HUDEP-2 (cell line): Measurements from ENCODE around the gene POLR1A.
A peak's percentile ranks its signal among the peaks of the same experiment; 100 is the strongest.

Experiments used
- DNase-seq, 76 experiments: peaks; one replicate each; lab custom pipeline; 2025; ENCODE audit not compliant: unreplicated experiment in 76 of 76; lab: John Stamatoyannopoulos, UW

The POLR1A gene

GRCh38 chr2:86039178-86039962 is 66.3 kb downstream of the POLR1A start:
- DNase-seq: peak in 1 of 76 experiments; percentile 8

DNA sequence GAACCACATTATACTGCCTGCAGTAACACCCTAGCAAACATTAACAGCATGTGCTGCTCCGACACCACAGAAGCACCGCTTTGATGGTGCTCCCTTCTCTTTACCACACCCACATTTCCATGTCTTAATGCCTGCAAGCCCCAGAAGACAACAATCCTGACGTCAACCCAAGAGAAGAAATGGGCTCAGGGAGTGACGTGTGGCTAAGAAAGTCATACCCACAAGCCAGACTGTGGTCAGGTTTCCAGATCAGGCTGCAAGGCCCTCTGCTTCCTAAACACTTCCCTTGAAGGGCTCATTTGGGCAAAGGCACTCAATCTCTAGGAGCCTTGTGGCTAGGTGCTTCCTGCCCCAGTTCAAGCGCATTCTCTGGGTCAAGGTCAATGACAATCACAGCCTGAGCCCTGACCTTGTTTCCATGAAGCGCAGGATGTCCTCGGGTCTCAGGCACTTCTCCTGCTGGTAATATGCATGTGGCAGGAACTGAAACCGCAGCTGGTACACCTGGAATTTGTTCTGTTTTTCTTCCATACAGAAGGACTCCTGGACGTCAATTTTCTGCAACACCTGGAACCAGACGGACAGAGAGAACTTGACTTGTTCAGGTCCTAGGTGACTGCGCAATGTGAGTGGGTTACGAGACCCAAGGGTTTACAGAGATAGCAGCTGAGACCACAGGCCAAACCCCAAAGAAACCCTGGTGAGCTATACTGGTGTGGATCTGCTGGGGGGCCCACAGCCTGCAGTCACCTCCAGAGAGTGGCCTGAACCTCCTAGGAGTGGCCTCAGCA is 67.2 kb downstream of the POLR1A start:
- DNase-seq: peak in 1 of 76 experiments; percentile 2

- DNase-seq: no peak
These were observed 67.9 kb downstream of the POLR1A start for GRCh38 chr2:86037795-86038192.

GRCh38 chr2:86037141-86037794 is 68.4 kb downstream of the POLR1A start:
- peak in 7 of 76 experiments; percentile 1 to 37 (median 12) for DNase-seq

- no peak for DNase-seq
These were observed 69.0 kb downstream of the POLR1A start for GRCh38 chr2:86036669-86037138.

DNA sequence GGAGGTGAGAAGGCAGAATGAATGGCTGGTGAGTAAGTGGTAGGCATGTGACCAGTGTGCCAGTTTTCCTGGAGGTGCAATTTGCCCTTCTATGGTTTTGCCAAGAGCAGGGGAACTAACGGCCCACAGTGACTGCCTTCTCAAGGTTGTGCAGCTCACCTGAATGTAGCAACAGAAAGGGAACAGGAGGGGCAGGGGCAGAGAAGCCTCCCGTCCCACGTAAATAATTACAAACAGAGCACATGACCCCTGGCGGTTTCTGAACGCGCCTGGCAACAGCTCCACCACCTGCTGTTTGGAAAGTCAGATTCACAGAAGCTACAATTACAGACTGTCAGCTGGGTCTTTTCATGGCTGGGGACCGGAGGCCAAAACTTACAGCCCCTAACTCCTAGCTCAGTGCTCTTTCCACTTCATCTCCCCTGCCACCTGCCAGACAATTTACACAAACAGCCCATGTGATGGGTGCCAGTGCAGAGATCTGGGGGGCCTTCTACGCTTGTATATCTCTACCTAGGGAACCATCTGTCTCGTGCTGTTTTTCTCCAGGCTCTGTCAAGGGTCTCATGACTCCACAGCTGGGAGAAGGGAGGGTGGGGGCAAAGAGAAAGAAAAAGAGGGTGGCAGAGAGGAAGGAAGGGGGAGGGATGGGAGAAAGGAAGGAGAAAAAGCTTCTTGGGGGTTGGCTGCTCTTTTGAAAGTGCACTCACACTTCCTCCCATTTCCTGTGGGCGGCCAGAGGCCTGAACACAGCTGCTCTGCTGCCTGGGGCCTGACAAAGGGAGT is 69.6 kb downstream of the POLR1A start:
- peak in 11 of 76 experiments; percentile 2 to 38 (median 21) for DNase-seq

DNA sequence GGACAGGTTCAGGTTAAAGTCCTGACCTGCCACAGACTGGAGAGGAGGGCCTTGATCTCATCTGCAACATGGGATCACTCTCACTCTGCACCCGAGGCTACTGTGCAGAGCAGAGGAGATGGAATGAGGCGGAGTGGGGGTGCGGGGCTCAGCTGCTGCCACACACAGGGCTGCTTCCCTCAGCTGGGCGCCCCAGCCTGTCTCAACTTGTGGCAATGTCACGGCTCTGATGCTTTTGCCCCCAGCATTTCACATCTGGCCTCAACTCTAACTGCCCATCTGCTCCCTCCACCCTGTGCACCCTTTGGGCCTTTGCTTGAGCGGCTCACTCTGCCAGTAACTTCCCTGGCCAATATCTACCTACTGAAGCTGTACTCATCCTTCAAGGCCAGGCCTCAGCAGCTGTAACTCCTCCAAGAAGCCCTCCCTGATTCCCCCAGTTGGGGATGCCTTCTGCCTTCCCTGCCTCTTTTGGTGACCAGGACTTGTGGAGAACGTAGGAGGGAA is 70.3 kb downstream of the POLR1A start:
- DNase-seq: no peak

DNA sequence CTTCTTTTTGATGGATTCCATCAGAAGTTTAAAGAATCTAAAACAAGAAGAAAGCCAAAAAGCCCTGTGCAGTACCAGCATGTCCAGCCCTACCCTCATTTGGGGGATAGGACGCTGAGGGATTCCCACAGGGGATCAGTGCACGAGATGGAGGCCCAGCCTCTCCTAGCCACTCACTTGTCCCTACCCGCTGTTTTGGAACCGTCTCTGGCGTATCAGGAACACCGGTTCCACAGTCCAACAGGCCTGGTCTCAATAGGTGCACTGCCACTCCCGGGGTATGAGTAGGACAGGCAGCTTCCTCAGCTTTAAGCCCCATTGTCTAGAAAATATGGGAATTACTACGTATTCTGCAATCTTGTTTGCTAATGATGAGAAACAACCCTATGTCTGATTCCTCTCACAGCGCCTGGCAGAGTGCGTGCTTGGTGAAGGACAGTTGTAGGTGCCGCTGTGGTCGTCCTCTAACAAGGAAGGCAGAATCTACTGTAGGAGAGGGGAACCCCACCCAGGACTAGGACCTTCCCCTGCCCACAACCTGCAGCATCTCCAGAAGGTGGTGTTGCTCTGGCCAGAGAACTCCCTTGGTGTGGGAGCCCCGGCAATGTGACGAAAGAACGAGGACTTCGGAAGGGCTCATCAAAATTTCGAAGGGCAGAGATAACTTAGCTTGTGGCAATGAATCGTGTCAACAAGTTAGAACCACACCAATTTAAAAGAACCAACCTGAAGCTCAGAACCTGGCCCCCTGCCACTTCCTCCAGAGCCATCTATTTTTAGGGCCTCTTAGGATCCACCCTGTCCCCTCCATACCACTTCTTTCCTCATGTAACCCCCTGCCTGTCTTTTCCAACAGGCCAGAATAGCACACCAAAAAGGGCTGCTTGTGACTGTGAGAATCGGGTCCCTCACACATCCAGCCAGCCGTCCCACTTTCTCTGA is 71.7 kb downstream of the POLR1A start:
- no peak for DNase-seq

DNA sequence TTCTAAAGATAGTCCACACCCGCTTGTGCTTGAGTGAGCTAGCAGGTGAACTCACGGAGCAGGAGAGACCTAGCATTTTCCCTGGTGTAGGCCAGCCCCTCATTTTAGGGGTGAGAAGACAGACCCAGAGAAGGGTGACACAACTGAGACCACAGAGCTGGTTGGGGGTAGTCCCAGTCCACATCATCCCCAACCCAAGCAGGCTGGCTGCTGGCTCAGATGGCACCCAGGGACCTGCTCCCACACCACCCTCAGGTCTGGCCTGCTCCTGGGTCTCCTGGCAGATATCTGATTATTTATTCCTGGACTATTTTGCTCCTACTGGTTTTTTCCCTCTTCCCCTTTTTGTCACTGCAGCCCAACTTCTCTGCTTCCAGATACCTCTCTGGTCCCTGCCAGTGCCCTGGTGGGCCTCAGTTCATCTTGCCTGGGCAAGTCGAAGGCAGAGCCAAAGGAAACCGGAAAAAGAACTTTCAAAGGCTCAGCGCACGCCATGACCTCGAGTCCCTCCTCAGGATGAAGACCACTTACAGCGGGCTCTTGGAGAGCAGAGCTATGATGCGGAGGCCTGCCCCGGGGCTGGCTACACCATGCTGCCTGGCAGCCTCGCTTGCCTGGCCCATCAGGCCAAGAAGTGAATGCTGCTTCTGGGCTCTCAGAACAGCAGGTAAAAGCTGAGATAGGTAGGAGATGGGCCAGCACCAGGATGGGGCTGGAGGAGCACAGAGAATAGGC is 72.7 kb downstream of the POLR1A start:
- no peak for DNase-seq

GRCh38 chr2:86031606-86032005 is 74.1 kb downstream of the POLR1A start:
- no peak for DNase-seq

GRCh38 chr2:86031151-86031550 is 74.5 kb downstream of the POLR1A start:
- no peak for DNase-seq

DNA sequence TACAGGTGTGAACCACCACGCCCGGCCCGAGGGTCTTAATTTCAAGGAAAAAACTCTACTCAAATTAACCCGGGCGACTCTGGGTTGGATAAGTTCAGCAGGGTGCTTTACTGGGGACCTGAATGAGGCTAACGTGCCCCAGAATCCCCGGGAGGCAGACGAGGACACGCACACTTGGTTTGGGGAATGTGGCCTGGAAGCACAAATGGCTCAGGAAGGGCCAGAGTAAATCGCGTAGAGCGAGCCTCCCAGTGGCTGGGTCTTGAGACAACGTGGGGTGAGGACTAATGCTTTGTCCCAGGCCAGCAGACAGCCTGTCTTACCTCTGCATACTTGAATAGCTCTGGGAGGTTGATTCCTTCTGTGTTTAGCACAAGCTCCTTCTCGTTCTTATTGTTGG is 75.8 kb downstream of the POLR1A start:
- no peak for DNase-seq

DNA sequence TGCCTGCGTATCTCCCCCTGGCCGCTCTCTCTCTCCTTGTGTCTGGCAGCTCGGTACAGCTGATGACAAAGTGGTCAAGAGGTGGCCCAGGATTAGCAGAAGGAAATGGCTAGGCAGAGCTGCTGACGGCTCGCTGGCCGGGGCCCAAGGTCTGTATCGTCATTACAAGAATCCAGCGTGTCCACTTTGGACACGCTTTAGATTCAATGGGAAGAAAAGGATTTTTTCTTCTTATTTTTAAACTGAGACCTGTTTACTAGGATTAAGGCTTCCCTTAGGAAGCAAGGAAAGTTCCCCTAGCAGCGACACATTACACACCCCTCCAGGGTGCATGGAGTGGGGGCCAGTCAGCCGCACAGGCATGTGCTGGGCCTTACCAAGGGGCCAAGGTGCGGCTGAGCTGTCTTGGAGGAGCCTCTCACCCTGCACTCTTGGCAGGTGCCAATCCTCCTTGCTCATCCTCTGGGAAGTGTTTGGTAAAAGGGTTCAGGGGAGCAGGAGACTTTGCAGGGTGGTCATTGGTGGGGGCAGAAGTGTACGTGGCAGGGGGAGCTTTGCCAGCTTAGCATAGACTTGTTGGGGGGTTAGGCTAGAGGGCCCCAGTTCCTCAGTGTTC is 76.8 kb downstream of the POLR1A start:
- no peak for DNase-seq

- DNase-seq: no peak
These were observed 77.5 kb downstream of the POLR1A start for GRCh38 chr2:86027922-86028765.

DNA sequence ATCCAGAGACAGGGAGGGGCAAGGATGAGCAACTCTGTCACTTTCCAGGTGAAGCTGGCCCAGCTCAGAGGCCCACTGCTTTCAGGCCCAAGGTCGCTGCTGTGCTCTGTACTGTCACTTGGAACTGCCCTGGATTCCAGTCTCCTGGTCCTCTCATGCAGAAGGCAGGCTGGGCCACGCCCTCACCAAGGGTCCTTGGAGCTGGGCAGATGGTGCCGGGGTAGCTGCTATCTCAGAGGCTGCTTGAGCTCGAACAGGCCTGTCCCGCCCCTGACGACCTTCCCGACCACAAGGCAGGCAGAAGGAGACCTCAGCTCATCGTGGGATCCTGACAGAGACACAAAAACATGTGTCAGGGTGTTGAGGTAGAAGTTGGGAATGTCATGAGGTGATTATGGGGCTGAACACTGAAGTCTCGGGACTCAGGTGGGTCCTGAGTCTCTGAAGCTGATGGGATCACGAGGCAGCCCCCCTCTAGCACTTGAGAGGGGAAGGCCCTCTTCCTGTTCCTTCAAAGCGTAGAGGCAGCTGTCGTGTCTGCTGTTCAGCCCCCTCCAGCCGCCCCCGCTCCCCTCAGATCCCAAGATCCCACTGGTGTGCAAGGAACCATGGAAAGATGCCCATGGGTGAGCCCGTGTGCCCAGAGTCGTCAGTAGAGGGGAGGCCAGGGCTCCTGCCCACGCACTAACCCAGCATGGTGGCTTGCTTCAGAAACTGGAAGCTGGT is 78.3 kb downstream of the POLR1A start:
- no peak for DNase-seq

DNA sequence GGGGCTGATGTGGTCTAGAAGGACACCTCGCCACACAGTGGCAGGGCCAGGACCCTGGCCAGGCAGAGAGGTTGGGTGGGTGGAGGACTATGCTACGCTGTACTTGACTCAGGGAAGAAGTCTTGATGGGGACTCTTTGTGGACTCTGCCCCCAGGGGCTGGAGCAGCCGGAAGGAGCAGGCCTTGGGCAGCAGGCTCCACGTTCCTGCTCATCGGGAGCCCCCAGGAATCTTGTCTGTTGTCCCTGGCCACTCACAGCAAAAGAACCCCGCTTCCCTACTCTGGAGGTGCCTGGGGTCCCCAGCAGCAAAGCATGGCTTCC is 79.0 kb downstream of the POLR1A start:
- DNase-seq: no peak
